IPS-NIHi7 (cell line): ENCODE results near the gene ACOXL.

ENCODE experiments used
- DNase-seq: peaks from one replicate; pipeline ENCODE4 v3.0.0; 2012; ENCODE audit warnings: mixed read lengths; ENCODE audit errors: extremely low spot score

The ACOXL gene

GRCh38 chr2:111162718-111163331 is 430.5 kb downstream of the ACOXL start:
- no peak for DNase-seq

GRCh38 chr2:111164078-111164477 is 431.7 kb downstream of the ACOXL start:
- DNase-seq, result peak; percentile 33

GRCh38 chr2:111165084-111165483 is 432.7 kb downstream of the ACOXL start:
- DNase-seq, result no peak

- DNase-seq, result no peak
Measured at GRCh38 chr2:111166115-111166514, 433.7 kb downstream of the ACOXL start.

- DNase-seq, result no peak
Measured at GRCh38 chr2:111167076-111167862, 434.9 kb downstream of the ACOXL start.

- no peak for DNase-seq
Measured at GRCh38 chr2:111167863-111168162, 435.4 kb downstream of the ACOXL start.
